Frontal cortex (tissue), 4 donors: ENCODE data around the gene PLPPR3. TPM values are rescaled to one million over a fixed set of nuclear protein-coding genes. Genes with fewer than 3 reads are reported as not detected.
"Not testable (repeated sequence)": the region's sequence is repeated elsewhere in the genome, so short reads cannot be mapped to it uniquely, and the experiment has no call there.

Experiments used
- DNase-seq, 2 donors: peaks; one replicate each; pipeline ENCODE4 v3.0.0; 2012; ENCODE audit warnings: low spot score in 2 of 2
- FAIRE-seq: peaks from 2 replicates; lab custom pipeline; 2012; peaks lifted over from hg19 to GRCh38; lab: Jason Lieb, UNC
- total RNA-seq: library from RNA; depleted of rRNA; stranded (reverse); fragments of >200 nt; gene quantifications from one replicate; pipeline ENCODE4 v1.2.3, GENCODE V29; 2014
- donor health status: control.
- donor health status: control.
- donor health status: control.

PLPPR3 gene
- total RNA-seq, 1 donor from 2014 or later = 119 TPM

DNA sequence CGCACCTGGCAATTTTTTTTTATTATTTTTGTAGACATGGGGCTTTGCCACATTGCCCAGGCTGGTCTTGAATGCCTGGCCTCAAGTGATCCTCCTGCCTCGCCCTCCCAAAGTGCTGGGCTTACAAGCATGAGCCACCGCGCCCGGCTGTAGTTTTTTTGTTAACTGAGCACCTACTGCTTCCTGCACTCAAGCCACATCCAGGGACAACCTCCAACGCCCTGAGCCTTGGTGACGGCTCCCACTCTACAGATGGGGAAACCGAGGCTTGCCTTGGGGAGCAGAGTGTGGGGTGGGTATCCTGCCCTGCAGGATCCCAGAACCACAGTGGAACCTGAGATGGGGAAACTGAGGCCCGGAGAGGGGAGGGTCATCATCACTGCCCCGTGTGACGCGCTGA is 33.4 kb upstream of the PLPPR3 start:
- DNase-seq (no peak), FAIRE-seq (no peak)

GRCh38 chr19:854549-854948 is 32.8 kb upstream of the PLPPR3 start:
- peak; percentile 72 for FAIRE-seq

DNA sequence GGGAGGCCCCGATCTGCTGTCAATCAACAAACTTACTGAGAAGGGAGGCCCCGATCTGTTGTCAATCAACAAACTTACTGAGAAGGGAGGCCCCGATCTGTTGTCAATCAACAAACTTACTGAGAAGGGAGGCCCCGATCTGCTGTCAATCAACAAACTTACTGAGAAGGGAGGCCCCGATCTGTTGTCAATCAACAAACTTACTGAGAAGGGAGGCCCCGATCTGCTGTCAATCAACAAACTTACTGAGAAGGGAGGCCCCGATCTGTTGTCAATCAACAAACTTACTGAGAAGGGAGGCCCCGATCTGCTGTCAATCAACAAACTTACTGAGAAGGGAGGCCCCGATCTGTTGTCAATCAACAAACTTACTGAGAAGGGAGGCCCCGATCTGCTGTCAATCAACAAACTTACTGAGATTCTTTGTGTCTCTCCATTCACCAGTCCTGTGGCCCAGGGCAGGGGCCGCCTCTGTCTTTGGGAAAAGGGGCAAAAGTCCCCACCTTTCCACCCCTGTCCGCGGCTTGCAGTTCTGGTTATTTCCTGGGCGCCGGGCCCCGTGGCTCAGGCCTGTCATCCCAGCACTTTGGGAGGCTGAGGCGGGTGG is 32.0 kb upstream of the PLPPR3 start:
- FAIRE-seq = not testable (repeated sequence)

More at GRCh38 chr19:854549-854948, 32.8 kb upstream of the PLPPR3 start:
- no peak for DNase-seq

DNA sequence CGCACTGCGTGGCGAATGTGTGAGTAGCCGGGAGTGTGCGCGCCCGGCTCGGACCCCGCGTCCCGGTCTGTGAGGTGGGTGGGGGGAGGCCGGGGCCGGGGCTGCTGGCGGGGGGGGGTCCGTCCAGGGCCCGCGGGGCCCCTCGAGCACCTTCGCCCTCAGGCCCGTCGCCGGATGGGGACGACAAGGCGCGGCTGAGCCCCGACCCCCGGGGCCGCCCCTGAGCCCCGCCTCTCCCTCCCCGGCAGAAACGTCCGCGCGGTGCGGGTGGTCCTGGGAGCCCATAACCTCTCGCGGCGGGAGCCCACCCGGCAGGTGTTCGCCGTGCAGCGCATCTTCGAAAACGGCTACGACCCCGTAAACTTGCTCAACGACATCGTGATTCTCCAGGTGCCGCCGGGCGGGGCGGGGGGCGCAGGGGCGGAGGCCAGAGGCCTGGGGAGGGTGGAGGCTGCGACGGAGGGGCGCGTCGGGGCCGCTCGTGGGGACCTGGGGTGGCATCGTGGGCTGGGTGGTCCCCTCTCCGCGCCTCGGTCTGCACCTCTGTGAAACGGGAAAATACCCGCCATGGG is 31.3 kb upstream of the PLPPR3 start:
- DNase-seq = no peak

More for the DNA sequence above, 32.0 kb upstream of the PLPPR3 start:
- not testable (repeated sequence) for DNase-seq

GRCh38 chr19:852136-853013 is 30.6 kb upstream of the PLPPR3 start, which contains the start of gene ELANE:
ELANE (plus strand) TSS chr19:852303; CDS start chr19:852329, 26 bp downstream.
- FAIRE-seq (no peak), DNase-seq (no peak)

More for the DNA sequence above, 31.3 kb upstream of the PLPPR3 start:
- no peak for FAIRE-seq

DNA sequence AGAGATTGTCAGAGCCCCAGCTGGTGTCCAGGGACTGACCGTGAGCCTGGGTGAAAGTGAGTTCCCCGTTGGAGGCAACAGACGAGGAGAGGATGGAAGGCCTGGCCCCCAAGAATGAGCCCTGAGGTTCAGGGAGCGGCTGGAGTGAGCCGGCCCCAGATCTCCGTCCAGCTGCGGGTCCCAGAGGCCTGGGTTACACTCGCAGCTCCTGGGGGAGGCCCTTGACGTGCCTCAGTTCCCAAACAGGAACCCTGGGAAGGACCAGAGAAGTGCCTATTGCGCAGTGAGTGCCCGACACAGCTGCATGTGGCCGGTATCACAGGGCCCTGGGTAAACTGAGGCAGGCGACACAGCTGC is 29.2 kb upstream of the PLPPR3 start:
- DNase-seq = no peak
- no peak for FAIRE-seq

- no peak for FAIRE-seq
- peak; percentile 70 to 80 for DNase-seq
Measured at GRCh38 chr19:850221-850978, 28.6 kb upstream of the PLPPR3 start.

DNA sequence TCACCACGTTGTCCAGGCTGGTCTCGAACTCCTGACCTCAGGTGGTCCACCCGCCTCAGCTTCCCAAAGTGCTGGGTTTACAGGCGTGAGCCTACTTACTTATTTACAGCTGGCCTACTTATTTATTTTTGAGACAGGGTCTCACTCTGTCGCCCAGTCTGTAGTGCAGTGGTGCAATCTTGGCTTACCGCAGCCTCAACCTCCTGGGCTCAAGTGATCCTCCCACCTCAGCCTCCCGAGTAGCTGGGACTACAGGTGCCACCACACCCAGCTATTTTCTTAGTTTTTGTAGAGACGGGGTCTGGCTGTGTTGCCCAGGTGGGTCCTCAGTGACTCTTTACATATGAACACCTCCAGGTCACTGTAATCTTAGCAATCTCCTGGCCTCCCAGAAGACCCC is 27.4 kb upstream of the PLPPR3 start:
- not testable (repeated sequence) for FAIRE-seq, DNase-seq

DNA sequence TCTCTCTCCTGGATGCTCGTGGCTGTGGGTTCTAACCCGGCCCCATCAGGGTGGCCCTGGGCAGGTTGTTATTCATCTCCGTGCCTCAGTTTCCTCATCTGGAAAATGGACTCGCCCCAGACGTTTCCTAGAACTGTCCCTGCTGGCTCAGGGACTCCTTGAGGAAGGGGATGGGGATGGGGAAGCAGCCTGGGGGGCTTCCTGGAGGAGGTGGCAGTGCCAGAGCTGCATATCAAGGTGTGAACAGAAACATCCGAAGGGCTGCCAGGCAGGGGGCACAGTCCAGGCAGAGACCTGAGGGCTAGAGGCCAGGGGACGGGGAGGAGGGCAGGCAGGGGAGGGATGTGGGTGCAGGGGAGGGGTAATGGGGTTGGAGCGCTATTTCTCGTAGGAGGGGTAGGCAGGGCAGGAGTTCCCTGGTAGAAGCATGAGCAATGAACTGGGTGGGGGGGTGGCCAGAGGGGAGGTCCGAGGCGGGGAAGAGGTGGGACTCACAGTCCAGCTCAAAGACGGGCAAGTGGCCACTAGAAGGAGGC is 26.7 kb upstream of the PLPPR3 start:
- no peak for FAIRE-seq

DNA sequence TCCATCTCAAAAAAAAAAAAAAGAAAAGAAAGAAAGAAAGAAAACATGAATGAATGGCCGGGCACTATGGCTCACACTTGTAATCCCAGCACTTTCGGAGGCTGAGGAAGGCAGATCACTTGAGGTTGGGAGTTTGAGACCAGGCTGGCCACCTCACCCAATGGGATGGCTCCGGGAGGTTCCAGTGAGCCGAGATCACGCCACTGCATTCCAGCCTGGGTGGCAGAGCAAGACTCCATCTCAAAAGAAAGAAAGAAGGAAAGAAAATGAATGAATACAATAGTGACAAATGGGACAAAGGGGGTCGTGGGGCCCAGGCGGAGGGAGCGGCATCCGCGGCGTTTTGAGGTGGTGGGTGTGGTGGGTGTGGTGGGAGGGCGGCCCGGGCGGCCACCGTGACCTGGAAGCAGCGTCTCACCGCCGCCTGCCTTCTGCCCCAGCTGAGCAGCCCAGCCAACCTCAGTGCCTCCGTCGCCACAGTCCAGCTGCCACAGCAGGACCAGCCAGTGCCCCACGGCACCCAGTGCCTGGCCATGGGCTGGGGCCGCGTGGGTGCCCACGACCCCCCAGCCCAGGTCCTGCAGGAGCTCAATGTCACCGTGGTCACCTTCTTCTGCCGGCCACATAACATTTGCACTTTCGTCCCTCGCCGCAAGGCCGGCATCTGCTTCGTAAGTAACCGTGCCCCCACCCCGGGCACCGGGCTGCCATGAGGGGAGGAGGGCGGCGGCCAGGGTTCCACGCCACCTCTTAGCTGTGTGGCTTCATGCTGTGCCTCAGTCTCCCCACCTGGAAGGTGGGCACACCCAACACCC is 24.2 kb upstream of the PLPPR3 start:
- DNase-seq (no peak), FAIRE-seq (no peak)

More for the DNA sequence above, 26.7 kb upstream of the PLPPR3 start:
- DNase-seq = no peak

DNA sequence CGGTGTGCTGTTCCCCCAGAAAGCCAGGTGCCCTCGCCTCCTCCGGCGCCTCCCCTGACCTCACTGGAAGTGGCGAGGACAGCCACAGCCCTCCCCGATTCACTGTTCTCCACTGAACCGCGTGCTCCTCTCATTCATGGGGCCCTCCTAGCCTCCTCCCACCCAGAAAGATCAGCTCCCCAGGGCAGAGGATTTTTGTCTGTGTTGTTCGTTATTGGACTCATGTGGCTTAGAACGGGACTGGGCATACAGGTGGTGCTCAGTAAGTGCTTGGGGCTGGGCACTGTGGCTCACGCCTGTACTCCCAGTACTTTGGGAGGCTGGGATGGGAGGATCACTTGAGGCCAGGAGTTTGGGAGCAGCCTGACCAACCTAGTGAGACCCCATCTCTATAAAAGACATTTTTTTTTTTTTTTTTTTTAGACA is 22.8 kb upstream of the PLPPR3 start:
- FAIRE-seq = no peak
- no peak for DNase-seq

GRCh38 chr19:843836-844545 is 22.2 kb upstream of the PLPPR3 start:
- DNase-seq (no peak), FAIRE-seq (no peak)

- no peak for FAIRE-seq
- DNase-seq = no peak
Measured at GRCh38 chr19:843180-843835, 21.6 kb upstream of the PLPPR3 start.

- FAIRE-seq, DNase-seq: not testable (repeated sequence)
Measured at GRCh38 chr19:842802-843179, 21.0 kb upstream of the PLPPR3 start.

DNA sequence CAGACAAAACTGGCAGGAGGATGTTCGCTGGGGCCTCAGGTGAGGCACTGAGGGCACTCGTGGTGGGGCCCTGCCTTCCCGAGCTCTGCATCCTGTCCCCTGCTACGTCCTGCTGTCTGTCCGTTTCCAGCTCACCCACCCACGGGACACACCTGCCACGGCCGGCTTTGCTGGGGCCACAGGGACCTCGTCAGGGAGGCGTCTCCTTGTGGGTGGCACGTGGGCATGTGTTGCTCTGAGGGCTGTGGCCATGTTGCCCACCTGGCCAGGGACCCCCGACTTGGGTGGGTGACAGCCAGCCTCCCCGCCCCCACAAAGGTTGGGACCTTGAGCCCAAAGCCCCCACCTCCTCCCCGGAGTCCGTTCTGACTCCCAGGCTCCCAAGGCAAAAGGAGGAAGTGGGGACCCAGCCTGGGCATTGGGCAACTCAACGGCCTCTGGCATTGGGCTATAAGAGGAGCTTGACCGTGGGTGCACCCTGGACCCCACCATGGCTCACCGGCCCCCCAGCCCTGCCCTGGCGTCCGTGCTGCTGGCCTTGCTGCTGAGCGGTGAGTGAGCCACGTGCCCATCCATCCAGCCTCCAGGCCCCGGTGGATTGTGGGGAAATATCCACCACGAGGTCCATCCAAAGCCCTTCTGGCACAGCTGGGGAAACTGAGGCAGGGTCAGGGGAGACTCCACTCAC is 18.9 kb upstream of the PLPPR3 start, which contains the start of gene PRTN3:
Gene PRTN3 (plus strand): TSS at position 481 of the 688 bp plus-strand sequence. CDS start 10 bp downstream, at position 491.
- DNase-seq (no peak), FAIRE-seq (no peak)

- FAIRE-seq = no peak
- no peak for DNase-seq
Measured at GRCh38 chr19:835210-835810, 13.6 kb upstream of the PLPPR3 start.

- DNase-seq = no peak
Measured at GRCh38 chr19:834216-834615, 12.5 kb upstream of the PLPPR3 start.

More at GRCh38 chr19:834216-834615, 12.5 kb upstream of the PLPPR3 start:
- FAIRE-seq = no peak
